ENCODE measurements around the gene CCDC93. TPM values are rescaled to one million over a fixed set of nuclear protein-coding genes. Genes with fewer than 3 reads are reported as not detected.

CCDC93 gene
- total and polyA plus RNA-seq, 10 of the 15 experiments (the other 5 are each of a cell fraction or from before 2014, with no cell fraction given), result 3.6 to 27.2 (median 13.5) TPM

DNA sequence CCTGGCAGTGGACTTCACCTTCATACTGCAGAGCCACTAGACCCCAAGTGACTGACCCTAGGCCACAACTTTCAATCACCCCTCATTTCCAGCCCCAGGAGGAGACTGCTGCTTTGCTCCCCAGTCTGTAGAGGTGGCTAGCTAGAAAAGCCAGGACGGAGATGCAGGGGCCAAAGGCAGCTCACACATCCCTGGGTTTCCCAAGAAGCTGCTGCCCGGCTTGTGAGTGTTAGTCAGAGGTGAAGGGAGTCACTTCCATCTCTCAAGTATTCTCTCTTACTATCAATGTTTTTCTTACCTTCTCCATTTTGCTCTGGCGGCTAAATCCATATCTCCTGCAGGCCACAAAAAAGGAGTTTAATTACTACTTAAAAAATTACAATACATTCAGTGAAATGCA lies 36.2 kb downstream of the CCDC93 start (continued):
- no peak for TF ChIP-seq ZNF217 (IDR thresholded peaks at IDR 0.05)
- no peak for TF ChIP-seq SMC3 (IDR thresholded peaks at IDR 0.05; ENCODE audit: borderline replicate concordance, low read length)

DNA sequence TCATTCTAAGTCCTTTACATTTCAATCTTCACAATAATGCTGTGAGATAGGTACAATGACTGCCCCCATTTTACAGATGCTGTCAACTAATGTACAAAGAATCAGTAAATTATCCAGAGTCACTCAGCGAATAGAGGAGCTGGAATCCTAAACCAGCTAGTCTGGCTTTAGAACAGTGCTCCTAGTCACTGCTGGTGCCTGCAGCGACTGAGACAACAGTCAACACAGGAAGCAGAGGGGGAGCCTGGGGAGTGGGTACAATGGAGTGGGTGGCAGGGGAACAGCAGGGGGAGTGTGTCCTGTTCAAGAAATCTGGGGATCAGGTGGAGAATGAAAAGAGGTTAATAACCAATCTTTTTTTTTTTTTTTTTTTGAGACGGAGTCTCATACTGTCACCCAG lies 37.3 kb downstream of the CCDC93 start:
- in situ Hi-C loops (cut with MboI) (no loop called here), intact Hi-C loops (cut with micrococcal nuclease; ENCODE audit: unreplicated experiment) (no loop called here)
- TF ChIP-seq, protein P1, sequence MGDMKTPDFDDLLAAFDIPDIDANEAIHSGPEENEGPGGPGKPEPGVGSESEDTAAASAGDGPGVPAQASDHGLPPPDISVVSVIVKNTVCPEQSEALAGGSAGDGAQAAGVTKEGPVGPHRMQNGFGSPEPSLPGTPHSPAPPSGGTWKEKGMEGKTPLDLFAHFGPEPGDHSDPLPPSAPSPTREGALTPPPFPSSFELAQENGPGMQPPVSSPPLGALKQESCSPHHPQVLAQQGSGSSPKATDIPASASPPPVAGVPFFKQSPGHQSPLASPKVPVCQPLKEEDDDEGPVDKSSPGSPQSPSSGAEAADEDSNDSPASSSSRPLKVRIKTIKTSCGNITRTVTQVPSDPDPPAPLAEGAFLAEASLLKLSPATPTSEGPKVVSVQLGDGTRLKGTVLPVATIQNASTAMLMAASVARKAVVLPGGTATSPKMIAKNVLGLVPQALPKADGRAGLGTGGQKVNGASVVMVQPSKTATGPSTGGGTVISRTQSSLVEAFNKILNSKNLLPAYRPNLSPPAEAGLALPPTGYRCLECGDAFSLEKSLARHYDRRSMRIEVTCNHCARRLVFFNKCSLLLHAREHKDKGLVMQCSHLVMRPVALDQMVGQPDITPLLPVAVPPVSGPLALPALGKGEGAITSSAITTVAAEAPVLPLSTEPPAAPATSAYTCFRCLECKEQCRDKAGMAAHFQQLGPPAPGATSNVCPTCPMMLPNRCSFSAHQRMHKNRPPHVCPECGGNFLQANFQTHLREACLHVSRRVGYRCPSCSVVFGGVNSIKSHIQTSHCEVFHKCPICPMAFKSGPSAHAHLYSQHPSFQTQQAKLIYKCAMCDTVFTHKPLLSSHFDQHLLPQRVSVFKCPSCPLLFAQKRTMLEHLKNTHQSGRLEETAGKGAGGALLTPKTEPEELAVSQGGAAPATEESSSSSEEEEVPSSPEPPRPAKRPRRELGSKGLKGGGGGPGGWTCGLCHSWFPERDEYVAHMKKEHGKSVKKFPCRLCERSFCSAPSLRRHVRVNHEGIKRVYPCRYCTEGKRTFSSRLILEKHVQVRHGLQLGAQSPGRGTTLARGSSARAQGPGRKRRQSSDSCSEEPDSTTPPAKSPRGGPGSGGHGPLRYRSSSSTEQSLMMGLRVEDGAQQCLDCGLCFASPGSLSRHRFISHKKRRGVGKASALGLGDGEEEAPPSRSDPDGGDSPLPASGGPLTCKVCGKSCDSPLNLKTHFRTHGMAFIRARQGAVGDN (IDR thresholded peaks at IDR 0.05), result no peak
- no peak for TF ChIP-seq NBN (IDR thresholded peaks at IDR 0.05)
- no peak for TF ChIP-seq SP1 (IDR thresholded peaks at IDR 0.05; ENCODE audit: low read depth, low read length)
- no peak for TF ChIP-seq YY1 (IDR thresholded peaks at IDR 0.05; ENCODE audit: low read depth, low read length)
- no peak for TF ChIP-seq ASH2L (IDR thresholded peaks at IDR 0.05; ENCODE audit: borderline replicate concordance, low read depth)
- TF ChIP-seq ZZZ3 (IDR thresholded peaks at IDR 0.05; ENCODE audit: control insufficient read depth, insufficient read length, low read depth), result no peak
- TF ChIP-seq, protein P2, sequence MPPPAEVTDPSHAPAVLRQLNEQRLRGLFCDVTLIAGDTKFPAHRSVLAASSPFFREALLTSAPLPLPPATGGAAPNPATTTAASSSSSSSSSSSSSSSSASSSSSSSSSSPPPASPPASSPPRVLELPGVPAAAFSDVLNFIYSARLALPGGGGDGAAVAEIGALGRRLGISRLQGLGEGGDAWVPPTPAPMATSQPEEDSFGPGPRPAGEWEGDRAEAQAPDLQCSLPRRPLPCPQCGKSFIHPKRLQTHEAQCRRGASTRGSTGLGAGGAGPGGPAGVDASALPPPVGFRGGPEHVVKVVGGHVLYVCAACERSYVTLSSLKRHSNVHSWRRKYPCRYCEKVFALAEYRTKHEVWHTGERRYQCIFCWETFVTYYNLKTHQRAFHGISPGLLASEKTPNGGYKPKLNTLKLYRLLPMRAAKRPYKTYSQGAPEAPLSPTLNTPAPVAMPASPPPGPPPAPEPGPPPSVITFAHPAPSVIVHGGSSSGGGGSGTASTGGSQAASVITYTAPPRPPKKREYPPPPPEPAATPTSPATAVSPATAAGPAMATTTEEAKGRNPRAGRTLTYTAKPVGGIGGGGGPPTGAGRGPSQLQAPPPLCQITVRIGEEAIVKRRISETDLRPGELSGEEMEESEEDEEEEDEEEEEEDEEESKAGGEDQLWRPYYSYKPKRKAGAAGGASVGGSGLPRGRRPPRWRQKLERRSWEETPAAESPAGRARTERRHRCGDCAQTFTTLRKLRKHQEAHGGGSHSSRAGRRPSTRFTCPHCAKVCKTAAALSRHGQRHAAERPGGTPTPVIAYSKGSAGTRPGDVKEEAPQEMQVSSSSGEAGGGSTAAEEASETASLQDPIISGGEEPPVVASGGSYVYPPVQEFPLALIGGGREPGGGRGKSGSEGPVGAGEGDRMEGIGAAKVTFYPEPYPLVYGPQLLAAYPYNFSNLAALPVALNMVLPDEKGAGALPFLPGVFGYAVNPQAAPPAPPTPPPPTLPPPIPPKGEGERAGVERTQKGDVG (CRISPR knock-in tag; IDR thresholded peaks at IDR 0.05), result no peak
- TF ChIP-seq FOXM1 (IDR thresholded peaks at IDR 0.05; ENCODE audit: low read depth, low read length), result no peak
- POLR2A ChIA-PET, result no interaction called here
- no peak overlapping the region for H3K4me3 ChIP-seq
- 93% methylated on average over 2 of the region's 3 CpGs for WGBS (ENCODE audit: insufficient coverage, insufficient replicate concordance, low lambda C conversion rate, missing lambda C conversion rate)
- ATAC-seq, result no peak
- CTCF ChIA-PET, result no interaction called here
- H3K9me3 ChIP-seq (replicated peaks; ENCODE audit: control insufficient read depth, insufficient read depth, low read length), result no peaks in the 10 kb centered on the region
- H3K79me2 ChIP-seq (ENCODE audit: control insufficient read depth, insufficient read depth, low read length), result no peaks in the 10 kb centered on the region
- H3K36me3 ChIP-seq (ENCODE audit: control insufficient read depth in 2 of 2, insufficient read depth in 2 of 2, low read length in 1 of 2), result peaks cover 7 to 18% of the 10 kb centered on the region in 2 experiments
- no peak overlapping the region for H3K4me2 ChIP-seq (ENCODE audit: control insufficient read depth, insufficient read depth)
- no peak overlapping the region for H3K27ac ChIP-seq (ENCODE audit: control insufficient read depth, insufficient read depth)
- FAIRE-seq, result no peak
- H3K4me1 ChIP-seq (ENCODE audit: control insufficient read depth, insufficient read depth, low read length), result no peaks in the 10 kb centered on the region
- RAD21 ChIA-PET (ENCODE audit: unreplicated experiment), result no interaction called here
- H2AFZ ChIP-seq (ENCODE audit: control insufficient read depth, low read depth, low read length), result no peak overlapping the region
- no peak overlapping the region for H3K9ac ChIP-seq (ENCODE audit: control insufficient read depth, insufficient read depth, low read length)
- H3K27me3 ChIP-seq (replicated peaks in 1 of 2; ENCODE audit: control insufficient read depth in 2 of 2, insufficient read depth in 2 of 2, low read length in 1 of 2), result no peaks in the 10 kb centered on the region
- BruUV-seq (replicated peaks), result no TSS peak
- DNase-seq (ENCODE audit: low read depth, low spot score), result no peak
- SMC1A ChIA-PET (ENCODE audit: uncharacterized antibody, unreplicated experiment), result interaction anchor here (0.9 kb wide), 1 partner anchor 8 kb away, joined by 4 read pairs; no protein-coding TSS in a partner anchor
- no peaks in the 10 kb centered on the region for H4K20me1 ChIP-seq (ENCODE audit: control insufficient read depth, insufficient read depth)

All from GM12878 (cell line).